Muscle layer of duodenum (tissue), 2 donors: ENCODE results near the gene PELI2.

Experiments used
- H3K27ac ChIP-seq: one replicate; pipeline ENCODE4 v1.7.0; 2013; ENCODE audit warnings: mild to moderate bottlenecking, low read length
- H3K27me3 ChIP-seq: one replicate; pipeline ENCODE4 v1.7.0; 2013; ENCODE audit warnings: low read depth, mild to moderate bottlenecking, control low read depth, low read length
- H3K36me3 ChIP-seq, 2 donors: one replicate each; pipeline ENCODE4 v1.7.0; 2013; ENCODE audit warnings: low read length in 2 of 2, control low read depth in 1 of 2, mild to moderate bottlenecking in 1 of 2; ENCODE audit not compliant: insufficient read depth in 2 of 2, control insufficient read depth in 1 of 2
- H3K4me1 ChIP-seq, 2 donors: one replicate each; pipeline ENCODE4 v1.7.0; 2013; ENCODE audit warnings: low read length in 2 of 2, mild to moderate bottlenecking in 2 of 2, control low read depth in 1 of 2, moderate library complexity in 1 of 2; ENCODE audit not compliant: insufficient read depth in 2 of 2, control insufficient read depth in 1 of 2
- H3K4me3 ChIP-seq, 2 donors: one replicate each; pipeline ENCODE4 v1.7.0; 2013; ENCODE audit warnings: low read length in 2 of 2, low read depth in 1 of 2, mild to moderate bottlenecking in 1 of 2
- H3K9me3 ChIP-seq, 2 donors: one replicate each; pipeline ENCODE4 v1.7.0; 2013; ENCODE audit warnings: low read length in 2 of 2, control low read depth in 1 of 2, mild to moderate bottlenecking in 1 of 2; ENCODE audit not compliant: control insufficient read depth in 1 of 2
- donor health status: healthy.

PELI2 gene

GRCh38 chr14:56310643-56311042 lies 192.4 kb downstream of the PELI2 start:
- Histone ChIP-seq H3K9me3 (no peaks in the 10 kb centered on the region), H3K36me3 (no peaks in the 10 kb centered on the region), H3K4me1 (no peaks in the 10 kb centered on the region), H3K27me3 (no peaks in the 10 kb centered on the region), H3K27ac (no peak overlapping the region), H3K4me3 (no peak overlapping the region)

DNA sequence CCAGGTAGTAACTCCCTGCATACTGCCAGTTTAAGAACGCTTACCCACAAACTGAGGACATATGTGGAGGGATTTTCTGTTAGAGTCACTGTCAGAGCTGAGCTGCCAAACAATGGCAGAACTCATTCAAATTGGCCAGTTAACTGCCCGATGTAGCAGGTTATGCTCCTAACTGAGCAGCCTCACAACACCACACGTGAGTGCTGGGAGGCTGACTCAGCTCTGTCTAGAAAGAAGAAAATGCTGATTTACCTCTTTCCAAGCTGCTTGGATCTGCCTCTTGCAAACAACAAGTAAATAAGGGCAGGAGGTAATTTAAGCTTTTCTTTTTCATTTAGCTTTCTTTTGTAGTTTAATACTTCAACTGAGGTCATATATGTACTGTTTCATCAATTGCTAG lies 195.6 kb downstream of the PELI2 start:
- Histone ChIP-seq H3K4me1 (no peaks in the 10 kb centered on the region), H3K27me3 (no peaks in the 10 kb centered on the region), H3K36me3 (peaks cover 0 to 5% of the 10 kb centered on the region in 2 donors)

DNA sequence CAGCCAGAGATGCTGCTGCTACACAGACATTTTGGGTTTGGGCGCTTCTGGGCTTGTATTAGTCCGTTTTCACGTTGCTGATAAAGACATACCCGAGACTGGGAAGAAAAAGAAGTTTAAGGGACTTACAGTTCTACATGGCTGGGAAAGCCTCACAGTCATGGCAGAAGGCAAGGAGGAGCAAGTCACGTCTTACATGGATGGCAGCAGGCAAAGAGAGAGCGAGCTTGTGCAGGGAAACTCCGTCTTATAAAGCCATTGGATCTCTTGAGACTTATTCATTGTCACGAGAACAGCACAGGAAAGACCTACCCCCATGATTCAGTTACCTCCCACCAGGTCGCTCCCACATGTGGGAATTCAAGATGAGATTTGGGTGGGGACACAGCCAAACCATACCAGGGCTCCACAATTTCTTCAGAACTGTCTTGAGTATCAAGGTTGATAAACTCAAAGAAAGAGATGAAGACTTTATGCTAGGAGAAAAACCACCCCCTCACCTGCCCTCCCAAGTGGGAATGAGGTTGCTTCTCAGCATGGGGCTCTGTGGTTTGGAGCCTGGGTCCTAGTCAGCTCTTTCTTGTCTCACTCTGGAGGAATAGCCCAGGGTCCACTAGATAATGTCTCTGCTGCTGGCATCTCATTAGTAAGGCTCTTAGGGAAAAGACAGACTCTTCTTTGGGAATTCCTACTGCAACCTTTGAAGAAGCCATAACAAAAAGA lies 200.3 kb downstream of the PELI2 start:
- Histone ChIP-seq H3K4me1 (no peaks in the 10 kb centered on the region), H3K4me3 (no peak overlapping the region), H3K36me3 (peaks cover 0 to 5% of the 10 kb centered on the region in 2 donors), H3K27me3 (no peaks in the 10 kb centered on the region), H3K9me3 (no peaks in the 10 kb centered on the region), H3K27ac (no peak overlapping the region)

More for the DNA sequence above, 195.6 kb downstream of the PELI2 start:
- Histone ChIP-seq H3K4me3 (no peak overlapping the region), H3K9me3 (no peaks in the 10 kb centered on the region), H3K27ac (no peak overlapping the region)

GRCh38 chr14:56321861-56322260 lies 203.7 kb downstream of the PELI2 start:
- H3K9me3 ChIP-seq: no peaks in the 10 kb centered on the region
- no peak overlapping the region for H3K4me3 ChIP-seq
- no peaks in the 10 kb centered on the region for H3K4me1 ChIP-seq
- H3K27me3 ChIP-seq: no peaks in the 10 kb centered on the region
- peaks cover 0 to 5% of the 10 kb centered on the region in 2 donors for H3K36me3 ChIP-seq
- H3K27ac ChIP-seq: no peak overlapping the region

DNA sequence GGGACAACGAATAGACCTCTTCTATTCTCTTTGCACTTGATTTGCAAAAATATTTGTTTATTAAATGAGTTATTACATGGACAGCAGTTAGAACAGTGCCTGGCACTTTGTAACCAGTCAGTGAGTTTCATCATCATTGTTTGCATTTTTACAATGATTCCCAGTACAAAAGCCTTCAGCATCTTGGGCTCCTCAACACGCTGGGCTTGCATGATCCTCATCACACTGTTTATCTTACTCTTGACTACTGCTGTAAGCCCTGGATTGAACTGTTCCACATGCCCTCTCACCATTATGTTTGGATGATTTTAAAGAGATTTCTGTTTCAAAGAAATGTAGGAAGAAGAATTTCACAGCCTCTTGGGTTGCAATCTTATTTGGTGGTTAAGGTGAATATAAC lies 204.3 kb downstream of the PELI2 start:
- H3K4me1 ChIP-seq: no peaks in the 10 kb centered on the region
- no peak overlapping the region for H3K27ac ChIP-seq
- no peaks in the 10 kb centered on the region for H3K27me3 ChIP-seq
- H3K36me3 ChIP-seq: peaks cover 0 to 5% of the 10 kb centered on the region in 2 donors
- no peaks in the 10 kb centered on the region for H3K9me3 ChIP-seq
- no peak overlapping the region for H3K4me3 ChIP-seq

DNA sequence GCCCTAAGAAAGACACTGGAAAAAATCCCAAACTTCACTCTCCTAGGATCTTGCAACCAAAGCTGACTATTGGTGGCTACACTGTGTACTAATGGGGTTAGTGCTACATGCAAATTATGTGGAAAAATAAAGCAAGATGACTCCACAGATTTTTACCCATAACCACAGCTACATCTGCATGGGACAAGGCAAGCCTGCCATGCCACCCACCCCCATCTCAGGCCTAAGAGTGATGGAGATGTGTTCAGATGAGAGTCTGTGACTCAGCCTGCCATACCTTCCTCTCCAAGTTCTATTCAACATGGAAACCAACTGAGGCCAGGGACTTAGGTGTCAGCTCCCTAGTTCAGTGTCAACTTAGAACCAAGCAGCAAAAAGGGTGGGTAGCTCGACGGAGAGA lies 206.2 kb downstream of the PELI2 start:
- no peaks in the 10 kb centered on the region for H3K27me3 ChIP-seq
- no peak overlapping the region for H3K27ac ChIP-seq
- no peak overlapping the region for H3K4me3 ChIP-seq
- no peaks in the 10 kb centered on the region for H3K4me1 ChIP-seq
- H3K36me3 ChIP-seq: no peaks in the 10 kb centered on the region
- H3K9me3 ChIP-seq: no peaks in the 10 kb centered on the region

DNA sequence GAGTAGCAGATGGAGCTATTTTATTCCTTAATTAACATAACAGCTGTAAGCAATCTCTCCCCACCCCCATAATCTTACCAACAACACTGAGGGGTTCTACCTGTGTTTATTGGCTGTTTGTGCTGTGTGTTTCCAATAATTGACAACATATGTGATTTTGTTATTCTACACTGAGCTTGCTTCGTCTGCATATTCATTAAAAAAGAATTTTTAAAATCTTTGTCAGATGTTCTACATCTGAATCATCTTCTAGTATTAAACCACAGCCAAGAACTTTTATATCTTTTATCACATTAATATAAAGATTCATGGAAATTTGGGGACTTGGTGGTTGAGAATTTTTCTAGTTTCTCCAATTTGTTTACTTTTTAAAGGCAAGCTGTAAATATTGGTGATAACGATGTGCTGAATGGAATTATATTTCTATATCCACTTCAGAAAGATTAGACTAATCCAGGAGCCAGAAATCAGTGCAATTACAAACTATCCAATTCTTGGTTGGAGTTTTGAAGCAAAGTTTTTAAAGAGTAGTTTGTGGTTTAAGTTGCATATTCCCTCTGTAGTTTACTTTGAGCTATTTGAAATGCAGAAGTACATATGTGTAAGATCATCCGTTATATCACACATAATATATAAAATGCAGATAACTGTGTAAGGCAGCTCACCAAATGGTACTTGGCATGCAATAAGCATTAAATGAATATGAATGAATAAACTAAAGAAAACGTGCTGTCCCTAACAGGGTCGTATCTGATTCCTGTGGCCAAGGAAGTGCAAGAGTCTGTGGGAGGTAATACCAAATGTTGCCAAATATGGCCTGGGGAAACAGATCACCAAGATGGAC lies 206.9 kb downstream of the PELI2 start:
- Histone ChIP-seq H3K4me1 (no peaks in the 10 kb centered on the region), H3K27ac (no peak overlapping the region), H3K4me3 (no peak overlapping the region), H3K27me3 (no peaks in the 10 kb centered on the region), H3K36me3 (no peaks in the 10 kb centered on the region), H3K9me3 (no peaks in the 10 kb centered on the region)

DNA sequence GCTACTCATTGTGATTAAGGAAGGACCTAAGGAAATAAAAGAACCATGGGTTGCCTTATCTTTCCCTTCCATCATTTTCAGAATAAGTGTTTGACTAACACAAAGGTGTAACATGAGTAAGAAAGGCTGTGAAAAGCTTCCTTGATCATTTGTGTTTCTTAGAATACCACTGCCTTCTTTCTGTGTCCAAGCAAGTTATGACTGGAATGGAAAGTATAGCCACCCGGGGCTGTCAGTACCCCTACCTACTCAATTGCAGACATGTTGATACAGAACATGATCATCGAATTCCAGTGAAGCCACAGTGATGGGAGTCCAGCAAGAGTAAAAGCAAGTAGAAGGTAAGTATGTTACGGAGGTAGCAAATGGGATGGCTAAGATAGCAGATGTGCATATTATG lies 209.8 kb downstream of the PELI2 start:
- no peak overlapping the region for H3K4me3 ChIP-seq
- no peaks in the 10 kb centered on the region for H3K9me3 ChIP-seq
- no peaks in the 10 kb centered on the region for H3K4me1 ChIP-seq
- no peak overlapping the region for H3K27ac ChIP-seq
- H3K36me3 ChIP-seq: no peaks in the 10 kb centered on the region
- no peaks in the 10 kb centered on the region for H3K27me3 ChIP-seq

- Histone ChIP-seq H3K36me3 (no peaks in the 10 kb centered on the region), H3K4me3 (no peak overlapping the region), H3K9me3 (no peaks in the 10 kb centered on the region), H3K4me1 (no peaks in the 10 kb centered on the region), H3K27ac (no peak overlapping the region), H3K27me3 (no peaks in the 10 kb centered on the region)
Measured at GRCh38 chr14:56331592-56332216, 213.5 kb downstream of the PELI2 start.

DNA sequence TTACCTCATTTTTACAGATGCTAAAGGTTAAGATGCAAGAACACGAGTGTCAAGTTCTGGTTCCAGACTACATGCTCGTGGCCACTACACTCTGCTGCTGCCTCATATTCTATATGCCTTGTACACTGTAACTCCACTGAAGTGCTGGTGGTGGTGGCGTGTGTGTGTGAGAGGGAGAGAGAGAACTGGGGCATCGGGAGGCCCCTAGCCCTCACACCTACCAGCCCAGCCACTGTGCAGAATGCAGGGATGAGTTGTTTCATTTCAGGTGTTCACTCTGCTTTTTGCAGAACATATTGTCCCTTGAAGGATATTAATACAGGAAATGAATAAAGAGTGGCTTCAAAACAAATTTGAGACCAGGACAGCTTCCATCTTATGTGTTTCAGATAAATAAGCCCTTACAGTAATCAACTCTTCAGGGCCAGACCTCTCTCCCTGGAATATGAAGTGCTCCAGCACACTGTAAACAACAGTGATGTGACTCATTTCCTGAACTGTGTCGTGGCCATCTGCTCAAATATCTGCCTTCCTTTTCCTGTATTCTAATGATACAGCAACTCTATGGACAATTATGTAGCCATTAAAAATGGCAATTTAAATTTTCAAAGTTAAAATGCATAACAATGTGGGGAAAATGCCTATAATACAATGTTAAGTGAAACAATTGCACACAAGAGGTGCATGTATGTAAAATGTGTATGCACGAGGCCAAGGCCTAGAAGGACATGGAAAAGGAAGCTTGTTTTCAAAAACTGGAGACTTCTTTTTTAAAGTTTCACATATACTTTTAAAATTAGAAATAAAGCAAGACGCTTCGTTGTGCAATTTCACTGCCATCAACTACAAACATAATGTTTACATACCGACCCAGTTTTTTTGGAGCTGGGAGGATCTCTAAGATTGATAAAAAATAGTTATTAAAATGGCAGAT lies 215.4 kb downstream of the PELI2 start:
- Histone ChIP-seq H3K4me1 (no peaks in the 10 kb centered on the region), H3K27ac (no peak overlapping the region), H3K4me3 (no peak overlapping the region), H3K36me3 (no peaks in the 10 kb centered on the region), H3K27me3 (no peaks in the 10 kb centered on the region), H3K9me3 (no peaks in the 10 kb centered on the region)
